Upper lobe of left lung (tissue), 4 donors: ENCODE results near the gene ATAD1.

Experiments
- POLR2AphosphoS5 ChIP-seq, 2 donors: sonication (generic); formaldehyde crosslinking; IDR thresholded peaks; one replicate each; pipeline ENCODE4 v1.5.1; 2017; ENCODE audit warnings: antibody characterized with exemption in 2 of 2
- TF ChIP-seq, protein P1 (sequence below), 6 experiments: fragments of 450-650 bp in 4 of 6; fragments of 200-600 bp in 2 of 6; sonication (generic) in 2 of 6; IDR thresholded peaks; one replicate each; pipeline ENCODE4 v1.5.1; 2016 to 2019; ENCODE audit warnings: antibody characterized with exemption in 6 of 6

DNA sequence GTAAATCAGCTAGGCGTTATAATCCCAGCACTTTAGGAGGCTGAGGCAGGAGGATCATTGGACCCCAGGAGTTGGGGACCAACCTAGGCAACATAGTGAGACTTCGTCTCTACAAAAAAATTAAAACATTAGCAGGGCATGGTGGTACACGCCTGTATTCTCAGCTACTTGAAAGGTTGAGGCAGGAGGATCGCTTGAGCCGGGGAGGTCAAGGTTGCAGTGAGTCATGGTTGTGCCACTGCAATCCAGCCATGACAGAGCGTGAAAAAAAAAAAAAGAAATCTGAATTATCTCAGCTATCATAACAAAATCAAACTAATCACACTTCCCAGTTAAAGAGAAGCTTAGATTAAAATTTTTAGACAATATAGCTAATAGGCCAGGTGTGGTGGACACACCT lies 35.3 kb downstream of the ATAD1 start:
- no peak for TF ChIP-seq POLR2AphosphoS5 (IDR thresholded peaks at IDR 0.05)
- TF ChIP-seq, protein P1, sequence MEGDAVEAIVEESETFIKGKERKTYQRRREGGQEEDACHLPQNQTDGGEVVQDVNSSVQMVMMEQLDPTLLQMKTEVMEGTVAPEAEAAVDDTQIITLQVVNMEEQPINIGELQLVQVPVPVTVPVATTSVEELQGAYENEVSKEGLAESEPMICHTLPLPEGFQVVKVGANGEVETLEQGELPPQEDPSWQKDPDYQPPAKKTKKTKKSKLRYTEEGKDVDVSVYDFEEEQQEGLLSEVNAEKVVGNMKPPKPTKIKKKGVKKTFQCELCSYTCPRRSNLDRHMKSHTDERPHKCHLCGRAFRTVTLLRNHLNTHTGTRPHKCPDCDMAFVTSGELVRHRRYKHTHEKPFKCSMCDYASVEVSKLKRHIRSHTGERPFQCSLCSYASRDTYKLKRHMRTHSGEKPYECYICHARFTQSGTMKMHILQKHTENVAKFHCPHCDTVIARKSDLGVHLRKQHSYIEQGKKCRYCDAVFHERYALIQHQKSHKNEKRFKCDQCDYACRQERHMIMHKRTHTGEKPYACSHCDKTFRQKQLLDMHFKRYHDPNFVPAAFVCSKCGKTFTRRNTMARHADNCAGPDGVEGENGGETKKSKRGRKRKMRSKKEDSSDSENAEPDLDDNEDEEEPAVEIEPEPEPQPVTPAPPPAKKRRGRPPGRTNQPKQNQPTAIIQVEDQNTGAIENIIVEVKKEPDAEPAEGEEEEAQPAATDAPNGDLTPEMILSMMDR (IDR thresholded peaks at IDR 0.05), result no peak
